Measurements from ENCODE around the gene CYP3A5.
"Not testable (repeated sequence)": the region's sequence is repeated elsewhere in the genome, so short reads cannot be mapped to it uniquely, and the experiment has no call there.

CYP3A5 gene

DNA sequence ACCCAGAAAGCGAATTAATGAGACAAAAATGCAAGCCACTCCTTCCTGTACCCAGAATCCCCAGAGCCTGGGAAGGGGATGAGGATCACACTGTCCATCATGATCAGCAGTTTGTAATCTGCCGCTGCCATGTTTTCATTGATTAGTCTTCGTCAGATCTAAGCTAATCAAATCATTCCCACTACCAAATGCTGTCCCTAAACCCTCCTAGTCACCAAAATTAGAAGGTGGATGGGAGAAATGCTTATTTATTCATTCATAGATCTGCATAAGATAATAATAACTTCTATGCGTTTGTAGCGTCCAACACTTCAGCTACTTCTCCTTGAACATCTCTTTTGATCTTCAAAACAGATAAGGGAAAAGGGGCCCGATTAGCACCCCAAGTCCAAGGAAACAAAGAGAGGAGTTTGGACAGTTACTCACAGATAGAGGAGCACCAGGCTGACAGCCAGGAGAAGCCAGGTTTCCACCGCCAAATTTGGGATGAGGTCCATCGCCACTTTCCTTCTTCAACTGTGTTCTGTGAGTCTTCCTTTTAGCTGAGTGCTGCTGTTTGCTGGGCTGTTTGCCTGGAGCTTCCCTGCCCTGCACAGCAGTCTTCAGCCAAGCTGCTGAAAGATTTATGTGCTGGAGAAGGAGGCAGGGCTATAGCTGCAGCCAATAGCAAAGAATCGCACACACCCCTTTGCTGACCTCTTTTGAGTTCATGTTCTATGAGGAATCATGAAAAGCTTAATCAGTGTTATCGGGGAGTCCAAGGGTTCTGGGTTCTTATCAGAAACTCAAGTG, at the start of gene CYP3A5:
CYP3A5 (minus strand) TSS at position 597 of the 792 bp plus-strand sequence; CDS start at position 497, 100 bp downstream.
- no peaks in the 10 kb centered on the region for H4K20me1 ChIP-seq (ENCODE audit: insufficient read depth, low read length)
- H3K4me2 ChIP-seq (ENCODE audit: low read length), result no peak within 1 kb of the TSS
- no peak for TF ChIP-seq EZH2phosphoT487 (IDR thresholded peaks at IDR 0.05; ENCODE audit: low read depth)
- TF ChIP-seq, protein P1, sequence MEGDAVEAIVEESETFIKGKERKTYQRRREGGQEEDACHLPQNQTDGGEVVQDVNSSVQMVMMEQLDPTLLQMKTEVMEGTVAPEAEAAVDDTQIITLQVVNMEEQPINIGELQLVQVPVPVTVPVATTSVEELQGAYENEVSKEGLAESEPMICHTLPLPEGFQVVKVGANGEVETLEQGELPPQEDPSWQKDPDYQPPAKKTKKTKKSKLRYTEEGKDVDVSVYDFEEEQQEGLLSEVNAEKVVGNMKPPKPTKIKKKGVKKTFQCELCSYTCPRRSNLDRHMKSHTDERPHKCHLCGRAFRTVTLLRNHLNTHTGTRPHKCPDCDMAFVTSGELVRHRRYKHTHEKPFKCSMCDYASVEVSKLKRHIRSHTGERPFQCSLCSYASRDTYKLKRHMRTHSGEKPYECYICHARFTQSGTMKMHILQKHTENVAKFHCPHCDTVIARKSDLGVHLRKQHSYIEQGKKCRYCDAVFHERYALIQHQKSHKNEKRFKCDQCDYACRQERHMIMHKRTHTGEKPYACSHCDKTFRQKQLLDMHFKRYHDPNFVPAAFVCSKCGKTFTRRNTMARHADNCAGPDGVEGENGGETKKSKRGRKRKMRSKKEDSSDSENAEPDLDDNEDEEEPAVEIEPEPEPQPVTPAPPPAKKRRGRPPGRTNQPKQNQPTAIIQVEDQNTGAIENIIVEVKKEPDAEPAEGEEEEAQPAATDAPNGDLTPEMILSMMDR (IDR thresholded peaks at IDR 0.05; ENCODE audit: low read depth, low read length), result no peak
- no peaks in the 10 kb centered on the region for H3K4me1 ChIP-seq (ENCODE audit: low read length)
- no peak within 1 kb of the TSS for H3K27ac ChIP-seq (ENCODE audit: low read length)
- no peak within 1 kb of the TSS for H2AFZ ChIP-seq (ENCODE audit: low read depth, low read length)
- H3K36me3 ChIP-seq (replicated peaks; ENCODE audit: low read depth, low read length), result no peaks in the 10 kb centered on the region
- no peak within 1 kb of the TSS for H3K9ac ChIP-seq (ENCODE audit: low read length)
- no peaks in the 10 kb centered on the region for H3K9me3 ChIP-seq (ENCODE audit: insufficient read depth, low read length)
- H3K4me3 ChIP-seq (ENCODE audit: low read length), result no peak within 1 kb of the TSS
- H3K79me2 ChIP-seq (ENCODE audit: low read length), result no peaks in the 10 kb centered on the region
- H3K27me3 ChIP-seq (ENCODE audit: low read depth, low read length), result no peaks in the 10 kb centered on the region

DNA sequence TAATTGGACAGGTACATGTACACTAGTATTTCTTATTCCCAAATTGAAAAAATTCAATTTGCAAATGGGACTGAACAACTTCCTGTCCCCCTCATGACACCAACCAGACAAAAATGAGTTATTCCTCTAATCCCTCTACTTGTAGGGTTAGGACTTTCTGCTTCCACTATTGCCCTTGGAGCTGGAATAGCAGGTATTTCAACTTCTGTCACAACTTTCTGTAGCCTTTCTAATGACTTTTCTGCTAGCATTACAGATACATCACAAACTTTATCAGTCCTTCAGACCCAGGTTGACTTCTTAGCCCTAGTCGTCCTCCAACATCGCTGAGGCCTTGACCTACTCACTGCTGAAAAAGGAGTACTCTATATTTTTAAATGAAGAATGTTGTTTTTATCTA, 48.8 kb upstream of the CYP3A5 start:
- H3K27ac ChIP-seq (ENCODE audit: low read length), result no peak overlapping the region
- TF ChIP-seq, protein P1 (IDR thresholded peaks at IDR 0.05; ENCODE audit: low read depth, low read length), result no peak
- TF ChIP-seq EZH2phosphoT487 (IDR thresholded peaks at IDR 0.05; ENCODE audit: low read depth), result no peak

DNA sequence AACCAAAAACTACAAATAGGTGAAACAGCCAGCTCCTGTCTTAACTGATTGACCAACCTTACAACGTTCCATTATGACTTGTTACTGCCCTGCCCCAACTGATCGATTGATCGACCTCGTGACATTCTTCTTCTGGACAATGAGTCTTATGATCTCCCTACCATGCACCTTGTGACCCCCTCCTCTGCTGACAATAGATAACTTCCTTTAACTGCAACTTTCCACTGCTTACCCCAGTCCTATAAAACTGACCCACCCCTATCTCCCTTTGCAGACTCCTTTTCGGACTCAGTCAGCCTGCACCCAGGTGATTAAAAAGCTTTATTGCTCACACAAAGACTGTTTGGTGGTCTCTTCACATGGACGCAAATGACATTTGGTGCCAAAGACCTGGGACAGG, 43.4 kb upstream of the CYP3A5 start:
- H3K4me1 ChIP-seq (ENCODE audit: low read length); H2AFZ ChIP-seq (ENCODE audit: low read depth, low read length); H3K9ac ChIP-seq (ENCODE audit: low read length); H3K9me3 ChIP-seq (ENCODE audit: insufficient read depth, low read length); H3K4me3 ChIP-seq (ENCODE audit: low read length); H3K79me2 ChIP-seq (ENCODE audit: low read length); H3K4me2 ChIP-seq (ENCODE audit: low read length); H3K36me3 ChIP-seq (replicated peaks; ENCODE audit: low read depth, low read length); H4K20me1 ChIP-seq (ENCODE audit: insufficient read depth, low read length); H3K27me3 ChIP-seq (ENCODE audit: low read depth, low read length); H3K27ac ChIP-seq (ENCODE audit: low read length): not testable (repeated sequence)

More for the DNA sequence above, 48.8 kb upstream of the CYP3A5 start:
- no peaks in the 10 kb centered on the region for H4K20me1 ChIP-seq (ENCODE audit: insufficient read depth, low read length)
- no peak overlapping the region for H3K4me2 ChIP-seq (ENCODE audit: low read length)
- H3K36me3 ChIP-seq (replicated peaks; ENCODE audit: low read depth, low read length), result no peaks in the 10 kb centered on the region
- H3K27me3 ChIP-seq (ENCODE audit: low read depth, low read length), result no peaks in the 10 kb centered on the region
- H3K4me3 ChIP-seq (ENCODE audit: low read length), result no peak overlapping the region
- no peaks in the 10 kb centered on the region for H3K79me2 ChIP-seq (ENCODE audit: low read length)
- H2AFZ ChIP-seq (ENCODE audit: low read depth, low read length), result no peak overlapping the region
- H3K9me3 ChIP-seq (ENCODE audit: insufficient read depth, low read length), result no peaks in the 10 kb centered on the region
- H3K9ac ChIP-seq (ENCODE audit: low read length), result no peak overlapping the region
- no peaks in the 10 kb centered on the region for H3K4me1 ChIP-seq (ENCODE audit: low read length)

DNA sequence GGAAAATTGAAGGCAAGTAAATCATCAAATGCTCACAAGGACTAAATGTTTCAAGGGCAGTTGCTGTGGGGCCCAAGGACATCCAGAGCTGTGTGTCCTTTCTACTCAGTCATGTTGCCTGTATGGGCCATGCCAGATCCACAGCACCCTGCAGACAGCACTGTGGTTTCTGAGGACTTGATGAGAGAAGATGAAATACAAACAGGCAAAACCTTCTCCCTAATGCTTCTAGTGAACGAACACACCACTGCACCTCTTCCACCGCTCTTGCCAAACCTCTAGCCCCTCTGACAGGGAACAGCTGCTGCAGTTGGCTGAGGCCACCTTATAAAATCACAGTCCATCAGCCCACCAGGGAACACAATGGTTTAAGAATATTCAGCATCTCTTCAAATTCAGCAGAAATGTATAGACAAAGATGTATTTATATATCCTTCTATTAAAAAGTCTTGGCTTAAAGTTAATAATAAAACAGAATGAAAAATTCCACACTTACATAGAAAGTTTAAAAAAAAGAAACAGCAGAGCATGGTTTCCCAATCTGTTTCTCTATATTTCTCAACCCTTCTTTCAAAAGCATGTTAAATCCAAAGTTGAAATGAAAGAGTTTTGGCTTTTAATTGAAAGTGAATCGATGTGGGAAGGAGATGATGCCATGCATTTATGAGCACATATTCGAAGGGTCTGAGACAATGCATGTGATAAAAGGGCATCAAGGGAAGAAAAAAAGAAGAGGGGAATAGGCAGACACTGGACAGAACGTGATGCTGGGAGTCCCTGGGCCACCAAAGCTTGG, 41.2 kb upstream of the CYP3A5 start:
- no peak overlapping the region for H3K4me3 ChIP-seq (ENCODE audit: low read length)
- H3K9me3 ChIP-seq (ENCODE audit: insufficient read depth, low read length), result no peaks in the 10 kb centered on the region
- no peaks in the 10 kb centered on the region for H3K36me3 ChIP-seq (replicated peaks; ENCODE audit: low read depth, low read length)
- no peaks in the 10 kb centered on the region for H3K79me2 ChIP-seq (ENCODE audit: low read length)
- TF ChIP-seq, protein P1 (IDR thresholded peaks at IDR 0.05; ENCODE audit: low read depth, low read length), result no peak
- TF ChIP-seq EZH2phosphoT487 (IDR thresholded peaks at IDR 0.05; ENCODE audit: low read depth), result no peak
- no peaks in the 10 kb centered on the region; the same call in none of the 2 replicates for H3K27me3 ChIP-seq (ENCODE audit: low read depth, low read length)
- no peak overlapping the region for H3K9ac ChIP-seq (ENCODE audit: low read length)
- H4K20me1 ChIP-seq (ENCODE audit: insufficient read depth, low read length), result no peaks in the 10 kb centered on the region
- no peaks in the 10 kb centered on the region for H3K4me1 ChIP-seq (ENCODE audit: low read length)
- no peak overlapping the region for H2AFZ ChIP-seq (ENCODE audit: low read depth, low read length)
- no peak overlapping the region for H3K27ac ChIP-seq (ENCODE audit: low read length)
- no peak overlapping the region for H3K4me2 ChIP-seq (ENCODE audit: low read length)

Measured in OCI-LY3 (cell line).